RCC 7860 (cell line): ENCODE results near the gene SPATA33.

Experiments
- DNase-seq: peaks from one replicate; pipeline ENCODE4 v3.0.0-alpha.2; 2015; ENCODE audit warnings: low spot score
- FAIRE-seq: peaks from 2 replicates; lab custom pipeline; 2012; peaks lifted over from hg19 to GRCh38; lab: Jason Lieb, UNC

Gene SPATA33

GRCh38 chr16:89705006-89705405 lies 47.4 kb downstream of the SPATA33 start:
- no peak for FAIRE-seq
- no peak for DNase-seq

GRCh38 chr16:89706518-89707260 lies 49.1 kb downstream of the SPATA33 start:
- FAIRE-seq (no peak), DNase-seq (no peak)

DNA sequence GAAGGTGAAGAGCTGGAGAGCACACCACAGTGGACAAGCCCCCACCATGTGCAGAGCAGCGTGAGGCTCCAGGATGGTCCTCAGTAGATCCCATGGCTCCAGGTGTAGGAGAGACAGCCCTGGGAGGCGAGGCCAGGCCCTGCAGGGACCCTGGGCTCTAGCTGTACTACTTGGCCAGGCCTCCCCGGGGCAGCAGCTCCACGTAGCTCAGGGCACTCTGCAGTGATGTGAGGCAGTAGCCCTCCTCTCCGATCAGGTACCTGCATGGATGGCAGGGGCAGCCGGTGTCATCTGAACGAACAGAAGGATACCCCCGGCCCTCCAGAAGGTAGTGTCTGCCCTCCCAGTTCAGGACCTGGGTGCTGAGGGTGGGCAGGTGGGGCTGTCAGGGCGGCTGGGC lies 50.1 kb downstream of the SPATA33 start:
- DNase-seq (no peak), FAIRE-seq (no peak)

DNA sequence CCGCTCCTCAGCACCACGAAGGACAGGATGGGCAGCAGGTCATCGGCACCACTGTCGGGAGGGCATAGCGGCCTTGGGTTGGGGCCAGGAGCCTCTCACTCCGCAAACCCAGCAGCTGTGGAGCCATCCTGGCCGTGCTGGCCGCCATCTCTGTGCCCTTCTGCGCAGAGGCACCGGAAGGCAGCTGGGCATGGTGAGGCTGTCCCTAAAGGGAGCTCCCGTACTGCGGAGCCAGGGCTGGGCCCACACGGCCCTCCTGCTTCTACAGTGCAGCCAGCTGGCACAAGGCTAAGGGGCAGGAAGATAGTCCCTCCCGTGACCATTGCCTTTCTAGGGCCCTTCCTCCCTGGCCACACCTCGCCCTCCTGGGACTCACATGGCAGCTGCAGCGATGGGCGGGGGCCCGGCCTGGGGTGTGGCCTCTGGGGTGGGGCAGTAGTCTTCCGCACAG lies 50.9 kb downstream of the SPATA33 start:
- DNase-seq (no peak), FAIRE-seq (no peak)

DNA sequence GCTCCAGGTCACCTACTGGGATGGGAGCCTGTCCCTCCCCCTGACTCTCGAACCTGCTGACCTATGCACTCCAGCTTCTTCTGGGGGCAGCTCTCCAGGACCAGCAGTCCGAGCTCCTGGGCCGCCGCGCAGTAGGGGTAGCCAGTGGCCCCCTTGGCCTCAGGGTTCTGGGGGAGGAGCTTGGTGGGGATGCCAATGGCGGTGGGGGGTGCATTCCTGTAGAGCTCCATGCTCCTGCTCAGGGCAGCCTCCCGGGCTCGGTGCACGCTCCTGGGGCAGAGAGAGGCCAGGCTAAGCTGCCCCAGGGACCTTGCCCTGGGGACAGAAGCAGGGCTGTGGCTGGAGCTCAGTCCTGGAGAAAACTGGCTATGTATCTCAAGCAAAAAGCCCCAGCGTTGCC lies 51.5 kb downstream of the SPATA33 start:
- FAIRE-seq (no peak), DNase-seq (no peak)

DNA sequence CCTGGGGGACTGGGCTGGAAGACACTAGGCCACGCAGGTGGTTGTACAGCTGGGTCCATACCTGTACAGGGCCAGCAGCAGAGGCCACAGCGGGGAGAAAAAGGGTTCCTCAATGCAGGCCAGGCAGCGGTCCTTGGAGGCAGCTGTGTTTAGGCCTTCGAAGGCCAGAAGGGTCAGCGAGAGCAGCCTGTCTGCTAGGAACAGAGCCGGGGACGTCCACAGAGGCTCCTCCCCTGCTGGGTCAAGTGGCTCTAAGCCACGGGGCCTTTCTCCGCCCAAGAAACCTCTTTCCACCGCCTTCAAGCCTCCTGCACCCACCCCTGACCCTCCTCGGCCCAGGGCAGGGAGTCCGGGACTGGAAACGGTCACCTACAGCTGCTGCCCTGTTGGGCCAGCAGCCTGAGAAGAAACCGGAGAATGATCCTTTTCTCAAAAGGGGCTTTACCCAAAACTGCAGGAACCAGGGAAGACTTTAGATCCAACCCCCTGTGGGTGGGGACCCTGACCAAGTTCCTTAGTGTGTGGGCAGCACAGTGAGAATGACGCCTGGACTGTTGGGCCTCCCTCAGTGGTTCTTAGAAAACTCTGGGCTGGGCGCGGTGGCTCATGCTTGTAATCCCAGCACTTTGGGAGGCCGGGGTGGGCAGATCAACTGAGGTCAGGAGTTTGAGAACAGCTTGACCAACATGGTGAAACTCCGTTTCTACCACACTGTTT lies 52.2 kb downstream of the SPATA33 start:
- DNase-seq (no peak), FAIRE-seq (no peak)

DNA sequence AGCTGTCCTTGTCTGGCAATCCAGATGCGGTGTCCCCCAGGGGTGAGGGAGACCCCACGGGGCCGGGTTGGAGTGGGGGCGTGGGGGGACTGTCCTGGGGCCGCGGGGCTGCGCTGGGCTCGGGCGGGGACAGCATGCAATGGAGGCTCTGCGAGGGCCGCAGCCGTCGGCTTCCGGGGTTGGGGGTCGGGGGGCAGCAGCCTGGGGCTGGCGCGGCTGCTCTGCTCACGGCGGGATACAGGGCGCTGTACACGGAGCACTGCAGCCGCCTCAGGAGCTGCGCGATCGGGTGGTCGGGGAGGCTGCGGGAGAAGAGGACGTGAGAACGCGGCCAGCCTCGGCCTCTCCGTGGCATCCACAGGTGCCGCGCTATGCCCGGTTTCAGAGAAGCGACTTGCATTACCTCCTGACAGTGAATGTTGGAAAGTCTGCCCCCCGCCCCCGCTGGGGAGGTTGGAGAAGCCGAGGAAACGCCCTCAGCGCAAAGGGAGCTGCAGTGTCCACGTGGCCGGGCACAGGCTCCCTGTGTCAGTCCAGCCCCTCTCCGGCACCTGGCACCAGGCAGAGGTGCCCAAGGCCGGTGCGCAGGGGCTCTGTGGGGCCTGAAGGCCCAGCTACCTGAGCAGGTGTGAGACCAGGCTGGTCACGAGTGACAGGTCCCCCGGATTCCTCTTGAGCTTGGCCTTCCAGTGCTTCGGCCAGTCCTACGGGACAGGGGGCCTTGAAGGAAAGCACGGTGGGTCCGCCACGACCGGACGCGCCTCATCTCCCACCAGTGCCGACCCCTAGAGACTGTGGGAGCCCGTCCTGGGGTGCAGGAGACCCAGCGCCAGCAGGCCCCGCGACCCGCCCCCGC lies 53.3 kb downstream of the SPATA33 start:
- FAIRE-seq (no peak), DNase-seq (no peak)

- FAIRE-seq (no peak), DNase-seq (peak; percentile 10)
Measured at GRCh38 chr16:89711601-89712273, 54.1 kb downstream of the SPATA33 start.

DNA sequence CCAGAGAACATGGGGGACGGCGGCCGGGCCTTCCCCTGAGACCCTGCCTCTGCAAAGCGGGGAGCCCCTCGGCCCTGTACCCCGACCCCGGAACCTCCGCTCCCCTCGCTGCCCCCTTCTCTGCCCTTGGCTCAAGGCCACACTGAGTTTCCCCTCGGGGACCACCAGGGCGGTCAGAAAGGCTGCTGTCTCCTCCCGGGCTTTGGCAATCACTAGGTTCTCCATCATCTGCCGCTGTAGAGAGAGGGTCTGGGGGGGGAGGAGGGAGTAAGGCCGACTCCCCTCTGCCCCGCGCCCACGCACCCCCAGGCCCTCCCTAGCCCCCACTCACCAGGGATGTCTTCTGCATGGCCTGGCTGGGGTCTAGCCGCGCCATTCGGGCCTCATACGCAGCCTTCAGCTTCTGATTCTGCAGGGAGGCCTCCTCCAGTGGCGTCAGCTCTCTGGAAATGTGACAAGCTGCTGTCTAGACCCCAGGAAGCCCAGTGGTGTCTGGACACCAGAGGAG lies 54.7 kb downstream of the SPATA33 start:
- FAIRE-seq (no peak), DNase-seq (no peak)

GRCh38 chr16:89716493-89716892 lies 58.9 kb downstream of the SPATA33 start:
- DNase-seq (no peak), FAIRE-seq (no peak)

- FAIRE-seq (no peak), DNase-seq (no peak)
Measured at GRCh38 chr16:89716916-89717687, 59.5 kb downstream of the SPATA33 start.

DNA sequence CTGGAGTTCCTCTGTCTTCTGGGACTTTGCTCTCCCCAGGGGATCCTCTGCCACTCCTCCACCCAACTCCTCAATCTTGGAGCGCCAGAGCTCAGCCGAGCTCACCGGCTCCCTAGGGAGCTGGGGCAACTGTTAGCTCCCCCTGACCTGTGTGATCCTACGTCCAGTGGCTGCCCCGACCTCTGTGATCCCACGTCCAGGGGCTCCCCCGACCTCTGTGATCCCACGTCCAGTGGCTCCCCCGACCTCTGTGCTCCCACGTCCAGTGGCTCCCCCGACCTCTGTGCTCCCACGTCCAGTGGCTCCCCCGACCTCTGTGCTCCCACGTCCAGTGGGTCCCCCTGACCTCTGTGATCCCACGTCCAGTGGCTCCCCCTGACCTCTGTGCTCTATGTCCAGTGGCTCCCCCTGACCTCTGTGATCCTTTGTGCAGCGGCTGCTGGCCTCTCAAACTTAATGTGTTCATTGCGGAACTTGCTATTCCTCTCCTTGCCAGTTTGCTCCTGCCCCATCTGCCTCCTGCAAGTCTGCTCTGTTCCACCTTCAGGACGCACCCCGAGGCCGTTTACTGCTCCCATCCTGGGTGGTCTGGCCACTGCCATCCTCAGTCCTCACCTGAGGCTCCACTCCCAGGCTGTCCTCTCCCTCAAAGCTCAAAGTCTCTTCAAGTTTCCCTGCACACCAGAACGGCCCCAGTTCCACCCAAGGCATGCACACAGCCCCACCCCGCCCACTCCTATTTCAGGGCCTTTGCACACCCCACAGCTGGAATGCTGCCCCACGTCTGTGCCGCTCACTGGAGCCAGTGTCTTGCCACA lies 60.3 kb downstream of the SPATA33 start:
- DNase-seq = no peak
- no peak for FAIRE-seq
